ENCODE results near the gene GMPPA. TPM values are rescaled to one million over a fixed set of nuclear protein-coding genes. Genes with fewer than 3 reads are reported as not detected.
A peak's percentile ranks its signal among the peaks of the same experiment; 100 is the strongest.

The GMPPA gene
- total RNA-seq, 2 experiments from 2014 or later, result 25.2 to 28.4 TPM

- H3K36me3 Mint-ChIP-seq (ENCODE audit: low read depth), result peaks cover 9% of the 10 kb centered on the region
- H3K4me3 Mint-ChIP-seq, result peak overlapping the region; percentile 79
- CTCF ChIA-PET, result interaction anchor here (0.6 to 6.0 kb wide), 36 partner anchors 7 to 1011 kb away, joined by 3 to 65 read pairs (median 5); partner anchors contain the start of genes GMPPA, OBSL1 and STK11IP
Measured at GRCh38 chr2:219541611-219542180, 43.0 kb downstream of the GMPPA start.

GRCh38 chr2:219542931-219543595 is 44.4 kb downstream of the GMPPA start:
- H3K27ac Mint-ChIP-seq, result no peak overlapping the region
- CTCF ChIA-PET, result interaction anchor here (0.6 to 6.0 kb wide), 9 partner anchors 11 to 928 kb away, joined by 3 to 56 read pairs (median 19); partner anchors contain the start of gene STK11IP
- no peaks in the 10 kb centered on the region for H3K9me3 Mint-ChIP-seq
- H3K27me3 Mint-ChIP-seq (ENCODE audit: low read depth), result peaks cover 8% of the 10 kb centered on the region
- H3K4me3 Mint-ChIP-seq, result peak overlapping the region; percentile 79
- intact Hi-C loops (cut with micrococcal nuclease), result loop anchor here (1.0 to 5.0 kb wide), 9 partner anchors 9 to 382 kb away; partner anchors contain the start of genes CNPPD1, DNAJB2, GLB1L and GMPPA
- H3K36me3 Mint-ChIP-seq (ENCODE audit: low read depth), result peaks cover 9% of the 10 kb centered on the region
- DNase-seq, result no peak
- peaks cover 20% of the 10 kb centered on the region for H3K4me1 Mint-ChIP-seq (ENCODE audit: low read depth)

More at GRCh38 chr2:219541611-219542180, 43.0 kb downstream of the GMPPA start:
- intact Hi-C loops (cut with micrococcal nuclease), result loop anchor here (1.0 to 5.0 kb wide), 7 partner anchors 19 to 381 kb away; partner anchors contain the start of genes CNPPD1, GLB1L, NHEJ1 and RETREG2
- Mint-ChIP-seq H3K4me1 (ENCODE audit: low read depth) (peaks cover 20% of the 10 kb centered on the region), H3K27me3 (ENCODE audit: low read depth) (peaks cover 3% of the 10 kb centered on the region), H3K9me3 (no peaks in the 10 kb centered on the region), H3K27ac (no peak overlapping the region)
- DNase-seq, result peak; percentile 91

GRCh38 chr2:219543596-219544358 is 45.1 kb downstream of the GMPPA start, which contains the start of the genes CHPF and TMEM198:
TSS of gene CHPF (minus strand) at chr2:219543809. CDS start at chr2:219543538, 271 bp downstream.
TSS of gene TMEM198 (plus strand) at chr2:219544028. CDS start at chr2:219544728, 700 bp downstream.
- H3K27me3 Mint-ChIP-seq (ENCODE audit: low read depth), result peaks cover 8% of the 10 kb centered on the region
- CTCF ChIA-PET, result interaction anchor here (1.0 to 6.0 kb wide), 7 partner anchors 10 to 103 kb away, joined by 3 to 56 read pairs (median 19); partner anchors contain the start of gene STK11IP
- no peaks in the 10 kb centered on the region for H3K9me3 Mint-ChIP-seq

GRCh38 chr2:219544567-219544966 is 45.9 kb downstream of the GMPPA start:
- CTCF ChIA-PET, result interaction anchor here (0.6 to 1.3 kb wide), 2 partner anchors 15 to 41 kb away, joined by 3 to 9 read pairs; no protein-coding TSS in a partner anchor
- H3K9me3 Mint-ChIP-seq, result no peaks in the 10 kb centered on the region
- H3K27me3 Mint-ChIP-seq (ENCODE audit: low read depth), result peaks cover 10% of the 10 kb centered on the region
- intact Hi-C loops (cut with micrococcal nuclease), result loop anchor here (5.0 kb wide), 2 partner anchors 297 to 367 kb away; partner anchors contain the start of genes CNPPD1, GLB1L, RETREG2 and STK16
- no peak overlapping the region for H3K27ac Mint-ChIP-seq
- DNase-seq, result no peak
- peak overlapping the region; percentile 62 for H3K4me3 Mint-ChIP-seq
- H3K4me1 Mint-ChIP-seq (ENCODE audit: low read depth), result peaks cover 20% of the 10 kb centered on the region
- peaks cover 5% of the 10 kb centered on the region for H3K36me3 Mint-ChIP-seq (ENCODE audit: low read depth)

More at GRCh38 chr2:219543596-219544358, 45.1 kb downstream of the GMPPA start, which contains the start of the genes CHPF and TMEM198:
- Mint-ChIP-seq H3K27ac (no peak within 1 kb of the TSS), H3K36me3 (ENCODE audit: low read depth) (peaks cover 5% of the 10 kb centered on the region), H3K4me3 (peak within 1 kb of the TSS; percentile 79), H3K4me1 (ENCODE audit: low read depth) (peaks cover 20% of the 10 kb centered on the region)
- intact Hi-C loops (cut with micrococcal nuclease), result loop anchor here (1.0 to 5.0 kb wide), 9 partner anchors 9 to 383 kb away; partner anchors contain the start of genes CNPPD1, DNAJB2, GLB1L and GMPPA
- peak; percentile 97 for DNase-seq

GRCh38 chr2:219545295-219545942 is 46.7 kb downstream of the GMPPA start:
- intact Hi-C loops (cut with micrococcal nuclease), result no loop called here
- Mint-ChIP-seq H3K27me3 (ENCODE audit: low read depth) (peaks cover 10% of the 10 kb centered on the region), H3K4me3 (no peak overlapping the region)

GRCh38 chr2:219545943-219546352 is 47.3 kb downstream of the GMPPA start:
- peaks cover 1% of the 10 kb centered on the region for H3K36me3 Mint-ChIP-seq (ENCODE audit: low read depth)
- H3K27me3 Mint-ChIP-seq (ENCODE audit: low read depth), result peaks cover 14% of the 10 kb centered on the region
- no peak overlapping the region for H3K4me3 Mint-ChIP-seq
- intact Hi-C loops (cut with micrococcal nuclease), result no loop called here
- DNase-seq, result no peak
- CTCF ChIA-PET, result interaction anchor here (1.0 to 1.3 kb wide), 2 partner anchors 14 to 16 kb away, joined by 4 to 9 read pairs; no protein-coding TSS in a partner anchor
- H3K9me3 Mint-ChIP-seq, result no peaks in the 10 kb centered on the region
- H3K27ac Mint-ChIP-seq, result no peak overlapping the region
- peaks cover 21% of the 10 kb centered on the region for H3K4me1 Mint-ChIP-seq (ENCODE audit: low read depth)

More at GRCh38 chr2:219545295-219545942, 46.7 kb downstream of the GMPPA start:
- DNase-seq, result no peak
- Mint-ChIP-seq H3K4me1 (ENCODE audit: low read depth) (peaks cover 20% of the 10 kb centered on the region), H3K36me3 (ENCODE audit: low read depth) (peaks cover 5% of the 10 kb centered on the region), H3K27ac (no peak overlapping the region), H3K9me3 (no peaks in the 10 kb centered on the region)
- CTCF ChIA-PET, result interaction anchor here (1.0 to 1.3 kb wide), 2 partner anchors 14 to 15 kb away, joined by 4 to 9 read pairs; no protein-coding TSS in a partner anchor

- CTCF ChIA-PET, result no interaction called here
- H3K9me3 Mint-ChIP-seq, result no peaks in the 10 kb centered on the region
- DNase-seq, result no peak
- peaks cover 15% of the 10 kb centered on the region for H3K4me1 Mint-ChIP-seq (ENCODE audit: low read depth)
- H3K27me3 Mint-ChIP-seq (ENCODE audit: low read depth), result peaks cover 22% of the 10 kb centered on the region
- no peaks in the 10 kb centered on the region for H3K36me3 Mint-ChIP-seq (ENCODE audit: low read depth)
- intact Hi-C loops (cut with micrococcal nuclease), result no loop called here
- no peak overlapping the region for H3K4me3 Mint-ChIP-seq
- no peak overlapping the region for H3K27ac Mint-ChIP-seq
Measured at GRCh38 chr2:219547621-219548020, 48.9 kb downstream of the GMPPA start.

- Mint-ChIP-seq H3K36me3 (ENCODE audit: low read depth) (no peaks in the 10 kb centered on the region), H3K27ac (no peak overlapping the region), H3K4me1 (ENCODE audit: low read depth) (peaks cover 15% of the 10 kb centered on the region), H3K27me3 (ENCODE audit: low read depth) (peaks cover 31% of the 10 kb centered on the region), H3K9me3 (no peaks in the 10 kb centered on the region), H3K4me3 (no peak overlapping the region)
- intact Hi-C loops (cut with micrococcal nuclease), result no loop called here
- DNase-seq, result no peak
- CTCF ChIA-PET, result interaction anchor here (0.6 to 2.3 kb wide), 5 partner anchors 8 to 117 kb away, joined by 3 to 8 read pairs (median 4); no protein-coding TSS in a partner anchor
Measured at GRCh38 chr2:219548990-219549389, 50.3 kb downstream of the GMPPA start.

GRCh38 chr2:219549619-219550018 is 50.9 kb downstream of the GMPPA start:
- H3K27ac Mint-ChIP-seq, result no peak overlapping the region
- peaks cover 34% of the 10 kb centered on the region for H3K27me3 Mint-ChIP-seq (ENCODE audit: low read depth)
- H3K9me3 Mint-ChIP-seq, result no peaks in the 10 kb centered on the region
- no peak for DNase-seq
- CTCF ChIA-PET, result interaction anchor here (0.8 to 2.3 kb wide), 4 partner anchors 9 to 92 kb away, joined by 3 to 8 read pairs (median 4); no protein-coding TSS in a partner anchor
- H3K4me3 Mint-ChIP-seq, result no peak overlapping the region
- intact Hi-C loops (cut with micrococcal nuclease), result no loop called here
- H3K36me3 Mint-ChIP-seq (ENCODE audit: low read depth), result no peaks in the 10 kb centered on the region
- peaks cover 11% of the 10 kb centered on the region for H3K4me1 Mint-ChIP-seq (ENCODE audit: low read depth)

GRCh38 chr2:219551441-219552381 is 53.0 kb downstream of the GMPPA start:
- H3K9me3 Mint-ChIP-seq, result no peaks in the 10 kb centered on the region
- no peak overlapping the region for H3K27ac Mint-ChIP-seq
- peaks cover 36% of the 10 kb centered on the region for H3K27me3 Mint-ChIP-seq (ENCODE audit: low read depth)
- no peaks in the 10 kb centered on the region for H3K36me3 Mint-ChIP-seq (ENCODE audit: low read depth)
- H3K4me3 Mint-ChIP-seq, result peak overlapping the region; percentile 76
- peaks cover 8% of the 10 kb centered on the region for H3K4me1 Mint-ChIP-seq (ENCODE audit: low read depth)
- intact Hi-C loops (cut with micrococcal nuclease), result loop anchor here (1.0 kb wide), 4 partner anchors 8 to 163 kb away; partner anchors contain the start of genes CHPF, GMPPA and STK11IP
- CTCF ChIA-PET, result interaction anchor here (0.8 to 4.2 kb wide), 4 partner anchors 8 to 11 kb away, joined by 3 to 28 read pairs (median 6); partner anchors contain the start of genes CHPF and TMEM198
- DNase-seq, result peak; percentile 72

Data from activated naive CD4-positive, alpha-beta T cell treated with anti-CD3 and anti-CD28 coated beads for 36 hours (primary cell).